Activated naive CD4-positive, alpha-beta T cell treated with Interleukin-2 at 50 U/mL for 16 hours (primary cell): ENCODE data around the gene RFC4.
"Not testable (repeated sequence)": the region's sequence is repeated elsewhere in the genome, so short reads cannot be mapped to it uniquely, and the experiment has no call there.

ENCODE experiments used
- DNase-seq: peaks from one replicate; pipeline ENCODE4 v3.0.0-alpha.2; 2020

The RFC4 gene

GRCh38 chr3:186824430-186825139 lies 18.3 kb upstream of the RFC4 start:
- DNase-seq: no peak

DNA sequence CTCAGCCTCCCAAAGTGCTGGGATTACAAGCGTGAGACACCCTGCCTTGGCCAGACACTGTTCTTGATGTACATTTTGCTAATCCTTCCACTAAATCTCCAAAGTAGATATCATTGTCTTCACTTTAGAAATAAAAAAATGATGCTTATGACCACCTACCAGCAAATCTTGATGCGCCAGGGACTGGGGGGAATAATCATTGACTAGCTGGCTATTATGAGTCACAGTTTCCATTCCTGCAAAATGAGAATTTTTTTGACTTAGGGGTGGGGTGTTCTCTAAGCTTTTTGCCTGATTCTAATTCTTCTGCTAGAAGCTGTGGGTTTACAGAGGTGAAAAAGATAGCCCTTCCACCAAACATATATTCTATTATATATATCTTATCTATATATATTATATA lies 17.1 kb upstream of the RFC4 start:
- DNase-seq: no peak

DNA sequence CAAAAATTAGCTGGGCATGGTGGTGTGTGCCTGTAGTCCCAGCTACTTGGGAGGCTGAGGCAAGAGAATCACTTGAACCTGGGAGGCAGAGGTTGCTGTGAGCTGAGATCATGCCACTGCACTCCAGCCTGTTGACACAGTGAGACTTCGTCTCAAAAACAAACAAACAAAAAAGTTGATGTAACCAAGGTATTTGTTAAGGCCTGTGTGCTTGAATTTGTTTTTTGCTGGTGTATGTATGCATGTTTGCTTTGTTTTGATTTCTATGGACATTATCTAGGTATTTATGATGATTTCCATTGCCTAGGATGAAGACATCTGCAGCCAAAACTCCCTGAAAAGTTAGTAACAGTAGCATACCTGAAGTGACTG lies 16.1 kb upstream of the RFC4 start:
- DNase-seq: not testable (repeated sequence)

- no peak for DNase-seq
Observed at GRCh38 chr3:186821429-186822387, 15.4 kb upstream of the RFC4 start.

- DNase-seq: no peak
Observed at GRCh38 chr3:186818956-186819355, 12.7 kb upstream of the RFC4 start.

DNA sequence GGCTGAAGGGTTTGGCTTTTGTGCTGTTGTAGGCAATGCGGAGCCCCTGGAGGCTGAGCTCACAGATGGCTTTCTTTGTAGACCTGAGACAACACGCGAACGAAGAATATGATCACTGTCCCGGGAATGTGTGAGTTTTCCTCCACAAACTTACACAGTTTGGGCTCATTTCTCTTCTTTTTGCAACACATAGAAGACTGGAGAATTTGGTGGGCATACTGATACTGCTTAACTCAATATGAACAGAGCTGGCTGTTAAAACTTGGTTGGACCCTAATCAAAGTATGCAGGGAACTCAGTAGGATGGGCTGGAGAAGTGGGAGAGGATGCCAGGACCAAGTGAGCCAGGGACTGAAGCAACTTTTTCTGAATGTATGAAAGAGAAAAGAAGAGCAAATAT lies 12.2 kb upstream of the RFC4 start:
- DNase-seq: no peak

DNA sequence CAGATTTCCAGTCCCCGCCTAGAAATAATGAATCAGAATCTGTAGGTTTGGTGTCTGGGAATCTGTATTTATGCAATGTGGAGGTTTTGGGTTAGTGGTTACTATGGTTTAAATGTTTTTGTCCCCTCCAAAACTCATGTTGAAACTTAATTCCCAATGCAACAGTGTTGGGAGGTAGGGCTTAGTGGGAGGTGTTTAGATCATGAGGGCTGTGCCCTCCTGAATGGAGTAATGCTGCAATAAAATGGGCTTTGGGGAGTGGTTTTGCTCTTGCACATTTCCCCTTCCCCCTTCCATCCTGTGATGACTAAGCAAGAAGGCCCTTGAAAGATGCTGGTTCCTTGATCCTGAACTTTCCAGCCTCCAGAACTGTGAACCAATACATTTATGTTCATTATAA lies 9.2 kb upstream of the RFC4 start:
- no peak for DNase-seq

DNA sequence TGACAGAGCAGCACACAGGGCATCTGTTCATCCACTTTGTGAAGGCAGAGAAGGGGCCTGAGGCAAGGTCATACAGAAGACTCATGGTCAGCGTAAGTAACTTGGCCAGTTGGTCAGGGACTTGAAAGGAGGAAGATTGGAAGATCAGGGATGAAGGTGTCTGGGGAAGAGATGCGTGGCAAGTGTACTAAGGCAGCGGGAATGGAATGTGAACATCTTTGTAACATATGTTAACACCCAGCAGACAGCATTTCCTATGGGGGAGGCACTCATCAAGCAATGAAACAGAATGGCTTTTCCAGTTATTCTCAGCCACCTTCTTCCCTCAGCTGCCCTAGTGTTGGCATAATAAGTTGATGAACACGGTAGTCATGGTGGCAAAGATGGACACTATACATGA lies 7.8 kb upstream of the RFC4 start:
- DNase-seq: no peak

GRCh38 chr3:186811313-186811712 lies 5.0 kb upstream of the RFC4 start:
- not testable (repeated sequence) for DNase-seq

GRCh38 chr3:186810336-186810996 lies 4.2 kb upstream of the RFC4 start:
- no peak for DNase-seq

- DNase-seq: no peak
Observed at GRCh38 chr3:186807231-186807630, 949 bp upstream of the RFC4 start.

DNA sequence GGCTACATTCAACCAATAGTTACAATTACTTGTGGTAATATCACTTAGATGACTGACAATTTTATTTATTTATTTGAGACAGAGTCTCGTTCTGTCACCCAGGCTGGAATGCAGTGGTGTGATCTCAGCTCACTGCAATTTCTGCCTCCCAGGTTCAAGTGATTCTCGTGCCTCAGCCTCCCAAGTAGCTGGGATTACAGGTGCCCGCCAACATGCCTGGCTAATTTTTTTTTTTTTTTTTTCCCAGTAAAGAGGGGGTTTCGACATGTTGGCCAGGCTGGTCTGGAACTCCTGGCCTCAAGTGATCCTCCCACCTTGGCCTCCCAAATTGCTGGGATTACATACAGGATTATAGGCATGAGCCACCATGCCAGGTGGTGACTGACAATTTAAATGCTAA lies 2.8 kb downstream of the RFC4 start:
- not testable (repeated sequence) for DNase-seq

GRCh38 chr3:186802701-186803100 lies 3.6 kb downstream of the RFC4 start:
- no peak for DNase-seq

GRCh38 chr3:186800285-186800684 lies 6.0 kb downstream of the RFC4 start:
- DNase-seq: no peak

GRCh38 chr3:186798239-186798874 lies 7.9 kb downstream of the RFC4 start:
- DNase-seq: no peak

DNA sequence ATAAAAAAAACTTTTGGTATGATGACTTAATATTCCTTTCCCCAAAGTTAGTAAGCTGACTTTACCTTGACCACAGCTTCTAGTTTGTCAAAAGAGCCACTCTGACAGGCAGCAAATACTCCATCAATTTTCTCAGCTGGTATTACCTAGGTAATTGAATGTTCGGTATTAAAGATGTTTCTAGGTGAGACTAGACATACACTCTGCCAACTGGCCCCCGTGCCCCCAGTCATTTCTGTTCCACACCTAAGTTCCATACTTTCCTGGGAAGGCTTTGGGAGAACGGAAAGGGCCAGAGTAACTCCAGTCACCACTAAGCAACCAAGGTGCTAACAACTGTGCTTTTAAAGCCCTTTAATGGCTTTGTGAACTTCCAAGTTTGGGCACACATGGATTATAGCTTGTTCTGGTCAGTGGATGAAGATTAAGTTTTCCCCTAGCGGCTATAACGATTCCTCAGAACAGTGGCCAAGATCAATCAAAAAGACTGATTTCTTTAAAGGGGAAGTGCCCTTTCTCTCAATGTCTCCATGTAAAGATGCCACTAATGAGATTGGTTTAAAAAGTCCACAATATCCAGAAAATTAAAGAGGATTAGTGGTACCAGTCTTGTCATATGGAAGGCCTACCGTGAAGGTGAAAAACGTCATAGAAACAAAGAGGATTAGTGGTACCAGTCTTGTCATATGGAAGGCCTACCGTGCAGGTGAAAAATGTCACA lies 15.9 kb downstream of the RFC4 start:
- no peak for DNase-seq

GRCh38 chr3:186789554-186790260 lies 16.6 kb downstream of the RFC4 start:
- no peak for DNase-seq

DNA sequence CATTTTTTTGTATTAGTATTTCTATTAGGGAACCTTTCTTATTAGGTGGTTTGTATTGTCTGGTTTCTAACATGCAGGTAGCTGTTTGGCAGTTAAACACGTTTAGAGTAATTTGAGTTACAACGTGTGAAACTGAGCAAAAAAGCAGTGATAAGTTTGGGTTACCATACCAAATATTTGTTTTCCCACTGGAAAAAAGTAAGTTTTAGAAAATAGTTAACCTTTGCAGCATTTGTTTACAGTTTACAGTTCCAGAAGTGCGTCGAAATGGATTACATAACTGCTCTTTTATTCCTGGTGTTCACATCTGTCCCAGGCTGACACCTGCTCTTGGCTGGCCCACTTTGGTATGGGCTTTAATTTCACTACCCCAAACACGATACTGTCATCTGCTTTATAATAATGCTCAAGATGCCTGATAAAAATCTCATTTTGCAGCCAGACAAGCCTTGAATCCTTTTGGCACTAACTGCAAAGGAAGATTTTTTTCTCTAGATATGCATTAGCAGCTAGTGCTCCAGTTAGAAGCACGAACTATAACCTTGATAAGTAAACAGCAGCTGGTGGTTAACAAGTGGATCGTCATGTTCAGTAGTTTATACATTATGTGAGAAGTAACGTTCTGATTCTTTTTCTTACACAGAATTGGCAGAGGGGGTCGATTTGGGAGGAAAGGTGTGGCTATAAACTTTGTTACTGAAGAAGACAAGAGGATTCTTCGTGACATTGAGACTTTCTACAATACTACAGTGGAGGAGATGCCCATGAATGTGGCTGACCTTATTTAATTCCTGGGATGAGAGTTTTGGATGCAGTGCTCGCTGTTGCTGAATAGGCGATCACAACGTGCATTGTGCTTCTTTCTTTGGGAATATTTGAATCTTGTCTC lies 17.6 kb downstream of the RFC4 start:
- no peak for DNase-seq

DNA sequence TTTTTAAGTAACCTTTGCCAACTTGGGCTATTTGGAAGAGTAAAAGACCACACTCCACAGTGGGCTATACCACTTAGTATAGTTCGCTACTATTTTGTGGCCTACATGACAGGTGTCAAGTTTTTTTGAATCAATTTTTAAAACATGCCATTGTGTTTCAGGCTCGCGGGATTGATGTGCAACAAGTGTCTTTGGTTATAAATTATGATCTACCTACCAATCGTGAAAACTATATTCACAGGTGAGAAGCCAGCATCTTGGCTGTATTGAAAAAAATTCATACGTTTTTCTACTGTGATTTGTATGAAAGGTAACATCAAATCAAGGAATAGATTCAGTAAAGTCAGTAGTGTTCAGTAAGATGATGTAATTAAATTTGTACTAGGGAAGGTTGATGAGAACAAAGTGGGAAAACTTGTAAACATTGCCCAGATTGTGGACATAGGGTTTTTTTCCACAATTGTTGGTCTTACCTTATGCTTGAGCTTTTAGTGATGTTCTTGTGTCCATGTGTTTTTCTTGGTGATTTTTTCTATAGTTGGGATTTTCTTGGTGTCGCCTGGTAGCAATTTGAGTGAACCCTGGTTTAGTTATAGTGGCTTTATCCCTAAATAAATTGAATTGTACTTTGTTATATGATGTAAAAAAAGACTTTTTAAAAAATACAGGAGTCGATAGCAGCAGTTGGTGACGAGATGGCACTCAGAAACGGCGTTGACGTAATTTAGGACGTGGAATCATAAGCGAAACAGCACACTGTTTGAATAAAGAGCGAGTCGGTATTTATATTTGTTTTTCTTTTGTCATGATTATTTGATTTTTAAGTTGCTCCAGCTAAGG lies 18.4 kb downstream of the RFC4 start:
- DNase-seq: no peak

GRCh38 chr3:186786922-186787321 lies 19.4 kb downstream of the RFC4 start:
- no peak for DNase-seq
